Activated T-helper 1 cell treated with anti-CD3 and anti-CD28 coated beads, Interleukin-12 subunit alpha, Interleukin-12 subunit beta, Interleukin-2, Interleukin-4 antibody, amounts not matched to agents 30 ng/mL and 10 ng/mL and 1 ng/mL, durations not matched to agents 14 hours and 24 hours and 36 hours (primary cell): Measurements from ENCODE around the gene OSER1. TPM values are rescaled to one million over a fixed set of nuclear protein-coding genes. Genes with fewer than 3 reads are reported as not detected.

ENCODE experiments used
- DNase-seq: peaks from one replicate; pipeline ENCODE4 v3.0.0; 2021; ENCODE audit warnings: low spot score
- H3K27ac Mint-ChIP-seq: one replicate; pipeline ENCODE4 v1.8.0; 2021; ENCODE audit warnings: mild to moderate bottlenecking, mixed read lengths
- H3K27me3 Mint-ChIP-seq: one replicate; pipeline ENCODE4 v1.8.0; 2022; ENCODE audit warnings: mild to moderate bottlenecking, moderate library complexity, mixed read lengths; ENCODE audit not compliant: insufficient read depth
- H3K36me3 Mint-ChIP-seq: one replicate; pipeline ENCODE4 v1.8.0; 2021; ENCODE audit warnings: low read depth, mixed read lengths
- H3K4me1 Mint-ChIP-seq: one replicate; pipeline ENCODE4 v1.8.0; 2021; ENCODE audit warnings: low read depth, mixed read lengths
- H3K4me3 Mint-ChIP-seq: one replicate; pipeline ENCODE4 v1.8.0; 2021; ENCODE audit warnings: mild to moderate bottlenecking, moderate library complexity, mixed read lengths
- H3K9me3 Mint-ChIP-seq: one replicate; pipeline ENCODE4 v1.8.0; 2021; ENCODE audit warnings: mixed read lengths
- intact Hi-C: fragments of 100-400 bp; cut with micrococcal nuclease; formaldehyde crosslinking; loops from one replicate; pipeline ENCODE4 v1.15.1; 2024
- total RNA-seq: library from RNA; stranded (reverse); gene quantifications from 2 replicates; pipeline ENCODE4 v1.2.3, GENCODE V29; 2022

OSER1 gene
- total RNA-seq, 1 donor from 2014 or later = 23.4 TPM

GRCh38 chr20:44174996-44175765 is 35.4 kb downstream of the OSER1 start:
- DNase-seq = no peak

GRCh38 chr20:44173846-44174245 is 36.7 kb downstream of the OSER1 start:
- no peak overlapping the region for H3K27ac Mint-ChIP-seq
- peaks cover 25% of the 10 kb centered on the region for H3K27me3 Mint-ChIP-seq
- no peaks in the 10 kb centered on the region for H3K4me1 Mint-ChIP-seq
- H3K36me3 Mint-ChIP-seq = no peaks in the 10 kb centered on the region
- H3K4me3 Mint-ChIP-seq = no peak overlapping the region
- H3K9me3 Mint-ChIP-seq = no peaks in the 10 kb centered on the region
- intact Hi-C loops = no loop called here
- no peak for DNase-seq

More at GRCh38 chr20:44174996-44175765, 35.4 kb downstream of the OSER1 start:
- Mint-ChIP-seq H3K36me3 (no peaks in the 10 kb centered on the region), H3K27ac (no peak overlapping the region), H3K27me3 (peaks cover 19% of the 10 kb centered on the region), H3K9me3 (no peaks in the 10 kb centered on the region), H3K4me1 (no peaks in the 10 kb centered on the region), H3K4me3 (no peak overlapping the region)
- intact Hi-C loops = no loop called here

- no peak overlapping the region for H3K27ac Mint-ChIP-seq
- H3K4me3 Mint-ChIP-seq = no peak overlapping the region
- no peaks in the 10 kb centered on the region for H3K36me3 Mint-ChIP-seq
- no peaks in the 10 kb centered on the region for H3K4me1 Mint-ChIP-seq
- peaks cover 26% of the 10 kb centered on the region for H3K27me3 Mint-ChIP-seq
- intact Hi-C loops = no loop called here
- no peaks in the 10 kb centered on the region for H3K9me3 Mint-ChIP-seq
- DNase-seq = no peak
These were observed 37.5 kb downstream of the OSER1 start for GRCh38 chr20:44173116-44173515.

GRCh38 chr20:44172572-44172950 is 38.0 kb downstream of the OSER1 start:
- Mint-ChIP-seq H3K9me3 (no peaks in the 10 kb centered on the region), H3K36me3 (no peaks in the 10 kb centered on the region)
- intact Hi-C loops = no loop called here

GRCh38 chr20:44171775-44172571 is 38.6 kb downstream of the OSER1 start:
- Mint-ChIP-seq H3K27me3 (peaks cover 31% of the 10 kb centered on the region), H3K36me3 (no peaks in the 10 kb centered on the region), H3K9me3 (no peaks in the 10 kb centered on the region), H3K4me1 (no peaks in the 10 kb centered on the region), H3K4me3 (no peak overlapping the region), H3K27ac (no peak overlapping the region)
- DNase-seq = no peak
- intact Hi-C loops = no loop called here

More at GRCh38 chr20:44172572-44172950, 38.0 kb downstream of the OSER1 start:
- DNase-seq = no peak
- Mint-ChIP-seq H3K4me3 (no peak overlapping the region), H3K4me1 (no peaks in the 10 kb centered on the region), H3K27me3 (peaks cover 29% of the 10 kb centered on the region), H3K27ac (no peak overlapping the region)

- H3K36me3 Mint-ChIP-seq = no peaks in the 10 kb centered on the region
- DNase-seq = no peak
- H3K4me3 Mint-ChIP-seq = no peak overlapping the region
- H3K27me3 Mint-ChIP-seq = peaks cover 36% of the 10 kb centered on the region
- H3K9me3 Mint-ChIP-seq = no peaks in the 10 kb centered on the region
- no peak overlapping the region for H3K27ac Mint-ChIP-seq
- intact Hi-C loops = no loop called here
- H3K4me1 Mint-ChIP-seq = no peaks in the 10 kb centered on the region
These were observed 39.7 kb downstream of the OSER1 start for GRCh38 chr20:44170816-44171410.

GRCh38 chr20:44167736-44168135 is 42.8 kb downstream of the OSER1 start:
- no peak overlapping the region for H3K27ac Mint-ChIP-seq
- no peak for DNase-seq
- H3K27me3 Mint-ChIP-seq = peaks cover 41% of the 10 kb centered on the region
- H3K4me3 Mint-ChIP-seq = no peak overlapping the region
- no peaks in the 10 kb centered on the region for H3K36me3 Mint-ChIP-seq
- no peaks in the 10 kb centered on the region for H3K4me1 Mint-ChIP-seq
- intact Hi-C loops = no loop called here
- H3K9me3 Mint-ChIP-seq = no peaks in the 10 kb centered on the region

GRCh38 chr20:44166477-44166876 is 44.1 kb downstream of the OSER1 start:
- no peak for DNase-seq
- Mint-ChIP-seq H3K4me3 (no peak overlapping the region), H3K9me3 (no peaks in the 10 kb centered on the region), H3K27me3 (peaks cover 43% of the 10 kb centered on the region), H3K36me3 (no peaks in the 10 kb centered on the region), H3K4me1 (no peaks in the 10 kb centered on the region), H3K27ac (no peak overlapping the region)
- intact Hi-C loops = no loop called here

- peaks cover 42% of the 10 kb centered on the region for H3K27me3 Mint-ChIP-seq
- H3K36me3 Mint-ChIP-seq = no peaks in the 10 kb centered on the region
- H3K9me3 Mint-ChIP-seq = no peaks in the 10 kb centered on the region
- intact Hi-C loops = no loop called here
- no peaks in the 10 kb centered on the region for H3K4me1 Mint-ChIP-seq
- DNase-seq = no peak
- no peak overlapping the region for H3K27ac Mint-ChIP-seq
- H3K4me3 Mint-ChIP-seq = no peak overlapping the region
These were observed 44.6 kb downstream of the OSER1 start for GRCh38 chr20:44166008-44166407.

- H3K36me3 Mint-ChIP-seq = no peaks in the 10 kb centered on the region
- H3K4me1 Mint-ChIP-seq = no peaks in the 10 kb centered on the region
- DNase-seq = no peak
- no peaks in the 10 kb centered on the region for H3K9me3 Mint-ChIP-seq
- peaks cover 21% of the 10 kb centered on the region for H3K27me3 Mint-ChIP-seq
- H3K27ac Mint-ChIP-seq = no peak overlapping the region
- intact Hi-C loops = no loop called here
- H3K4me3 Mint-ChIP-seq = no peak overlapping the region
These were observed 50.4 kb downstream of the OSER1 start for GRCh38 chr20:44160133-44160532.

GRCh38 chr20:44159711-44160110 is 50.9 kb downstream of the OSER1 start:
- Mint-ChIP-seq H3K9me3 (no peaks in the 10 kb centered on the region), H3K4me3 (no peak overlapping the region), H3K27ac (no peak overlapping the region), H3K27me3 (peaks cover 21% of the 10 kb centered on the region), H3K4me1 (no peaks in the 10 kb centered on the region), H3K36me3 (no peaks in the 10 kb centered on the region)
- DNase-seq = no peak
- intact Hi-C loops = no loop called here

GRCh38 chr20:44159125-44159524 is 51.4 kb downstream of the OSER1 start:
- DNase-seq = no peak
- H3K27ac Mint-ChIP-seq = no peak overlapping the region
- H3K9me3 Mint-ChIP-seq = no peaks in the 10 kb centered on the region
- intact Hi-C loops = no loop called here
- H3K27me3 Mint-ChIP-seq = peaks cover 18% of the 10 kb centered on the region
- no peaks in the 10 kb centered on the region for H3K4me1 Mint-ChIP-seq
- no peak overlapping the region for H3K4me3 Mint-ChIP-seq
- no peaks in the 10 kb centered on the region for H3K36me3 Mint-ChIP-seq

GRCh38 chr20:44157061-44157460 is 53.5 kb downstream of the OSER1 start:
- H3K27ac Mint-ChIP-seq = no peak overlapping the region
- H3K27me3 Mint-ChIP-seq = peaks cover 11% of the 10 kb centered on the region
- no peak for DNase-seq
- no peak overlapping the region for H3K4me3 Mint-ChIP-seq
- no peaks in the 10 kb centered on the region for H3K9me3 Mint-ChIP-seq
- H3K36me3 Mint-ChIP-seq = no peaks in the 10 kb centered on the region
- H3K4me1 Mint-ChIP-seq = peaks cover 11% of the 10 kb centered on the region
- intact Hi-C loops = no loop called here
